KBM-7 (cell line): ENCODE measurements around the gene KIF4B.

Experiments
- DNase-seq: peaks from one replicate; pipeline ENCODE4 v3.0.0-alpha.2; 2015
- in situ Hi-C: fragments of 300-500 bp; cut with MboI; formaldehyde crosslinking; loops from 2 replicates; pipeline ENCODE4 v1.14.3; 2020; ENCODE audit warnings: low sequenced_read_pairs, low pct_unique_long_range_greater_than_20kb, mixed read lengths

The KIF4B gene

DNA sequence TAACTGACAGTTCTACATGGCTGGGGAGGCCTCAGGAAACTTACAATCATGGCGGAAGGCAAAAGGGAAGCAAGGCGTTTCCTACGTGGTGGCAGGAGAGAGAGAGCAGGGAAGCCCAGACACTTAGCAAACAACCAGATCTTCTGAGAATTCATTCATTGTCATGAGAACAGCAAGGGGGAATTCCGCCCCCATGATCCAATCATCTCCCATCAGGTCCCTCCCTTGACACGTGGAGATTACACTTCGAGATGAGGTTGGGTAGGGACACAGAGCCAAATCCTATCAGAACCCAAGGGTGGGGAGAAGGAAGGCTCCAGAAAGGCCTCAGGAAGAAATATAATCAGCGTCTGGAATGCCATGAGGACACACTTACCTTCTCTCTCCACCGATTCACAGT lies 34.3 kb downstream of the KIF4B start:
- DNase-seq = no peak
- in situ Hi-C loops = no loop called here

DNA sequence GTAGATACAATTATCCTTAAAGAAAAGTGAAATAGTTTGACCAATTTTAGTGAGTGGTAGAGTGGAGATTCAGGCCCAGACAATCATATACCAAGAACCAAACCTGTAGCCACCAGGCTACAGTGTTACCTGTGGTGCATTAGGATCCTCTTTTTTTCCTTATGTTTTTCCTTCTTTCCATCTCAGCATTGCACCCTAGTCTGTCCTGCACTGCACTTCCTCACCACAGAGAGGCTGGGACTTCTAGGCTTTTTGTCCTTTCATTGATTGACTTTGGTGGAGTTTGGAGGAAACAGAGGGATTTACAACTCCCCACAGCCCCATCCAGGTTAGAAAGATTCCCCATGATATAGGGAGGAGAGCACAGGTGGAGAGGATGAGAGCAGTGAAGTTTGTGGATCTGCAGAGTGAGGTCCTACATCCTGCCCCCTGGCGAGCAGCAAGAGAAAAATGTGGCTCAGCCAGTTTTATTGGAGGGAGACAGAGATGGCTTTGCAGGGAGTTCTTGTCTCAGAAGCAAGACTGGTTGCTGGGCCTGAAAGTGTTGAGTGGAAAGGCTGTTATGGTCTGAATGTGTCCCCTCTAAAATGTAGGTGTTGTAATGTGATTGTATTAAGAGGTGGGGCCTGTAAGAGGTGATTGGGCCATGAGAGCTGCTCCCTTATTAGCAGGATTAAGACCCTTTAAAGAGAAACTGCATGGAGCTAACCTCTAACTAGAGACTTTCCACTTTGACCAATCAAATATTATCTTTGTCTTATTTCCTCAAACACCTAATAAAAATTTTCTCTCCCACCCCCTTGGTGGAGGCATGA lies 36.2 kb downstream of the KIF4B start:
- in situ Hi-C loops = no loop called here
- DNase-seq = peak; percentile 16

DNA sequence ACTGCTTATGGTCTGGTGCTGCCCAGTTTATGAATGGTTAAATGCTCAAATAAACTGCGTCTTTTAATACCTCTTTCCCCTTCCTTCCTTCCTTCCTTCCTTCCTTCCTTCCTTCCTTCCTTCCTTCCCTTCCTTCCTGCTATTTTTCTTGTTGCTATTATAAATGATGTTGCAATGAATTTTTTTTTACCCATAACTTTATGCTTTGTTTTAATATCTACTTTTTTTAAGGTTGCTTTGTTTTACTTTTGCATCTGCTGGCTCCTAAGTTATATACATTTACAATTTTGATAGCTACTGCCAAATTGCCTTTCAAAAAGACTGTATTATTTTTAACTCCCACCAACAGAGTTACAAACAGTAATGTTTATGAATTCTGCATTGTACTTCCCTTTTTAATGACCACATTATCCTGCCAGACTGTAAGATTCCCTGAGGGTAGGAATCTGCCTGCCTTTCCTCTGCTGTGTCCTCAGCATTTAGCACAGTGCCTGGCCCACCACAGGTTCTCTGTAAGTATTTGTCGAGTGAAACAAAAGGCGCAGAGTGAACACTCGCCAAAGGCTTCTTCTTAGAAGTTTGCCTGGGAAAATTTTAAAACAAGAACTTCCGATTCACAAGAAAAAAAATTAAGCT lies 36.9 kb downstream of the KIF4B start:
- in situ Hi-C loops = no loop called here
- DNase-seq = peak; percentile 15

DNA sequence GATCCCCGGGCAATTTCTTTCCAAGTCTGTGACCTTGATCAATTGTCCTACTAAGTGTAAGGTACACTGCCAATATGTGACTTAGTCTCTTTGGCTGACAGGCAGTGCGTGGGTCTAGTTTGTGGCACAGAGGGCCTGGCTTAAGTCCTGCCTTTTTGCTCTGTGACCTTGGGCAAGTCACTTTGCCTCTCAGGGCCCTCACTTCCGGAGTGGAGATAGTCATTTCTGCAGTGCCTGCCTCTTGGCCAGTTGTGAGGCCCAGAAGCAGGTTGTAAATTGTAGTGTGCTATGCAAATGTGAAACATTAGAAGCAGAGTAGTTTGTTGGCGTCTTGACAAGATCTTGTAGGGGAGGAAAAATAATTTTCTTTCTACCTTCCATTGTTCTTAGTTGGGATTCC lies 39.0 kb downstream of the KIF4B start:
- in situ Hi-C loops = no loop called here
- DNase-seq = no peak

DNA sequence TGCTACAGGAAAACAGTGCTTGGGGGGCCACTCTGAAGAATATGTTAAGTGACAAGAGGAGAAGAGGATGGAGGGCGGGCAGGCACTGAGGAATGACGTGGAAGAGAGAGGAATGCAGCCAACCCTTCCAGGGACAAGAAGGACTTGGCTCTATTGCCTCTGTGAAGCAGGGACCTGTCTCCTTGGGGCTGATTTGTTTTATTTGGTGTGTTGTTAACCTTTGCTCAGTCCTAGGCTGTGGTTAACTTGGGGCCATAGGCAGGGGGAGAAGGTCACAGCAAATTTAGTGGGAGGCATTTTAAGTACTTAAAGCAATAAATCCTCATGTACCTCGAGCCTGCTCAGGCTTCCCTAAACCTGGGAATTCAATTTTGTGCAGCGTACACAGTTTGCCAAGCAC lies 39.9 kb downstream of the KIF4B start:
- in situ Hi-C loops = no loop called here
- DNase-seq = no peak

DNA sequence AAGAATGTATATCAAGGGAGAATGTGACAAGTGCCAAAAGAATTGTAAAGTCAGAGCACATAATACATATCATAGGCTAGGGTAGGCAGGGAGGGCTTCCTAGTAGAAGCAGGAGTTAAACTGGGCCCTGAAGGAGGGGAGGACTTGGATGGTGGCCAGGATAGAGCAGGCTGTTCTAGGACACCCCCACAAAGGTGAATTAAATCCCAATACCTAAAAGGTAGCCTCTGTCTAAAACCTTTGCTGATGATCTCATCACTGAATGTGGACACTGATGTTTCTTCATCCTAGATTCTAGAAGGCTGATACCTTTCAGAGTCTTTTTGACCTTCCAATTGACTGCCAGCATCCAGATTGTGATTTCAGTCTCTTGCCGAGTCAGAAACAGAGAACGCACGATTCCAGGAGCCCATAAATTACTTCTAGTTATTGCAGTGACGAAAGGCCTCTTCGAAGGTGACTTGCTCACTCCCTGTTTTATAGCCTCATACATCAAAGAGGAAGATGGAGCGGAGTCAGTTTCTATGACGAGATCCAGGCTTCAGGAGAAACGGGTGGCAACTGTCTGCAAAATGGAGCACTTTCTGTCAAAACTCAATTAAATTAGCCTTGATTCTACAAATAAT lies 43.2 kb downstream of the KIF4B start:
- in situ Hi-C loops = no loop called here
- no peak for DNase-seq

DNA sequence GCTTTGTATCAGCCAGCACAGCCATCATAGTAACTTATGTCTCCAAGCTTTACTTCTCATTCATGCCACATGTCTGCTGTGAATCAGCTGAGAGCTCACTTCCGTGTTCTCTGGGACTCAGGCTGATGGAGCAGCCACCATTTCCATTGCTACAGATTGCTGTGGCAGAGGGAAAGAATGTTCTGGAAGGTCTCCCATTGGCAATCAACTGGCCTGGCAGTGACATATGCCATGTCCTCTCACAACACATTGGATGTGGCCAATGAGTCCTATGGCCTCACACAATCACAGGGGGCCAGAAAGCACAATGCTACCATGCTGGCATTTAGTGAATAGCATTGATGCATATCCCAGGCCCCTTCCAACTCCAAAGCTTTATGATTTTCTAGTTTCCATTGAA lies 44.1 kb downstream of the KIF4B start:
- in situ Hi-C loops = no loop called here
- DNase-seq = no peak

DNA sequence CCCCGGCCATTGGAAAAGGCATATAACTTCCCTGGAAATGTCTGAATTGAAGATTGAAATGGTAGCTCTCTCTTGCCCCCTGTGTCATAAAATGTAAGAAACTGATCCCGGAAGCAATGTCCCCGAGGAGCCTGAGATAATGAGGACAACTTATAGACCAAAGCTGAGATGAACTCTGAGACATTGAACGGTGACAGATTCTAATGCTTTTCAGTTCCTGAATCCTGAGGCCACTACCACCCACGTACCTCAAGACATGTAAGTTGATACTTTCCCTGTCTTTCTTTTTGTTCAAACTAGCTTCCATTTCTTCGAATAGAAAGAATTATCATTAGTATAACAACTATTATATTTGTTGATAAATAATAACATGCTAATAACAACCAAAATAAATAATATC lies 51.0 kb downstream of the KIF4B start:
- DNase-seq = no peak
- in situ Hi-C loops = no loop called here

DNA sequence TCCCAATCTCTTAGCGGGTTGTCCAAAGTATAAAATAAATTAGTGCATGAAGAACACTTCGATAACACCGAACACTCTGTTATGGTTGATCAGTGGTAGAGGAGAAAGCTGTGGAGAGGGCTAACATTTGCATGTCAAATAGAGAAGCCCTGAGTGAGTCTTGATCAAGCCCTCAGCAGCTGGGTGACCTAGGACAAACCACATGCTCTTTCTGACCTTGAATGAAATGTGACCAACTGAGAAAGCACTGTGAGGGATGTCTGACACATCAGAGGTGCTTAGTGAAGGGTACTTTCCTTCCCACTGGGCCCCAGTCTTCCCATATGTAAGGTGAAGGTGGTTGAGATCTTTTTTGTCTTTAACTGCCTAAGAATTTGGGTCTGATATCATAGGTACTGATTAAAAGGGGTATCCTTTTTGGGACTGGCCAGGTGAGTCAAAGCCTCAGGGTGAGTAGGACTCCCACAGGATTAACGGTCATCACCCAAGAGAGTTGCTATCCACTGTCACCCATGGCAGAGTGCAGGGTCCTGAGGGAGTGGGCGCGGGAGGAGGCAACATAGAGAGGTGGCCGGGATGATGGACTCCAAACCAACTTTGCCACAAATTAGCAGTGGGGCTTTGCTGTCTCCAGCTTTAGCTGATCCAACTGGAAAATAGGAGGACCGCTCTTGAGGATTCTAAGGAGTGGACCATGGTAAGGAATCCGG lies 53.5 kb downstream of the KIF4B start:
- no peak for DNase-seq
- in situ Hi-C loops = no loop called here
